ENCODE results near the gene PLEKHG4B. TPM values are rescaled to one million over a fixed set of nuclear protein-coding genes. Genes with fewer than 3 reads are reported as not detected.

PLEKHG4B gene
- total and polyA plus RNA-seq, 2 of the 4 experiments (the other 2 are of a cell fraction): 1.1 TPM

DNA sequence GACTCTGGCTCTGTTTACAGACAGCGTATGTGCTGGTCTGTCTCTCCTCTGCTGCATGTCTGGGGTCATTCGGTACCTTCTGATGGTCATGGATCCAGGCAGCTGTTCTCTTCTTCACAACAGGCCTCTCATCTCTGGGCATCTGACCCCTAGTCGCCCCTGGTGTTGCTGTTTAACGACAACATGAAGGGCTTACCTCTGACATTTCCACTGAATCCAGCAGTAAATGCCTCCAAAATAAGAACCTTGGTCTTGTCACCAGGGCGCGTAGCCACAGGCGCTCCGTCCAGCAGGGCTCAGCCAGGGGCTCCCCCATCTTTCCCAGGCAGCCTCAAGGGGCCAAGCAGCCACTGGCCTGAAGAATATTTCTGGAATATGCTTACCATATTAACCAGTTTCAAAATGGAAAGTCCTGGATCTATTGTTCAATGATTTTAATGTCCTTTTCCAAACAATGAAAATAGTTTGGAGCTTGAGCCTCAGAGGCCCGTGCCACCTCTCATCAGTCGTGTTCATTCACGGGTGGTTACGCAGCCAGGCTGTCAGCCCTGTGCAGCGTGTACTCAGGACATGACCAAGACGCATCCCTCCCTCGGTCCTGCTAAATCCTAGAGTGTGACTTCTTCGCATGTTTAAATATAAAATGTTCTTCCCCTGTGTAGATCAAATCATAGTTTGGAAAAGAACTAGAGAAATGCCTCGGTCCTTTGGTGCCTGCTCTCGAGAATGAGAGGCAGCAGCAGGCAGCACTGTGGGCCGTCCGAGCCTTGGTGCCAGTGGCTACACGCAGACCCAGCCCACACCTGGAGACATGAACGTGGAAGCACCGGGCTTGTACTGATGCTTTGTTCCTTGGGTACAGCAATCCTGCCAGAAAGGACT is 69.2 kb downstream of the PLEKHG4B start:
- 88% methylated on average over 7 of the region's 23 CpGs; no CpG with 5 or more reads in 1 of the 2 experiments for WGBS, 2 experiments (ENCODE audit: extremely low coverage in 2 of 2, insufficient read length in 1 of 2)
- Histone ChIP-seq H3K4me2 (ENCODE audit: low read depth, low read length) (no peak overlapping the region), H2BK5ac (ENCODE audit: low read depth, low read length, poor library complexity, severe bottlenecking) (no peak overlapping the region), H4K91ac (ENCODE audit: insufficient read depth, low read depth, low read length) (no peak overlapping the region; the same call in 1 of the 2 replicates), H2AK5ac (ENCODE audit: low read depth, low read length) (peak overlapping the region; percentile 81; the same call in 1 of the 2 replicates), H3K18ac (ENCODE audit: low read depth, low read length) (no peak overlapping the region), H2AFZ (replicated peaks; ENCODE audit: low read length, poor library complexity) (no peak overlapping the region), H3K4me3 (ENCODE audit: insufficient read depth, low read depth, low read length) (no peak overlapping the region), H4K20me1 (ENCODE audit: insufficient read depth, low read length) (no peaks in the 10 kb centered on the region), H3K27ac (ENCODE audit: insufficient read depth, low read length) (no peak overlapping the region), H2AK9ac (replicated peaks; ENCODE audit: low read depth, low read length, poor library complexity) (no peak overlapping the region), H3K9ac (ENCODE audit: low read depth, low read length) (no peak overlapping the region), H3K9me1 (ENCODE audit: insufficient read depth, low read length) (peaks cover 12% of the 10 kb centered on the region; the same call in 1 of the 2 replicates), H3K23ac (ENCODE audit: low read depth, low read length) (no peak overlapping the region), H4K8ac (ENCODE audit: low read depth in 2 of 2, low read length in 2 of 2) (no peak overlapping the region), H2BK15ac (ENCODE audit: low read depth, low read length) (no peak overlapping the region; the same call in 2 of the 3 replicates), H3K79me1 (ENCODE audit: low read depth in 1 of 2, low read length in 2 of 2) (no peaks in the 10 kb centered on the region), H3K14ac (replicated peaks; ENCODE audit: low read depth, low read length) (0 out of 2 replicates have a peak overlapping the region, but pooled peaks have one; percentile 19), H2BK120ac (ENCODE audit: low read depth, low read length) (peak overlapping the region; percentile 42; the same call in 1 of the 2 replicates), H3K9me3 (ENCODE audit: control insufficient read depth, insufficient read depth, low read length) (no peaks in the 10 kb centered on the region), H4K5ac (ENCODE audit: low read depth, low read length) (no peak overlapping the region), H2BK20ac (ENCODE audit: low read depth, low read length) (no peak overlapping the region), H3K4me1 (ENCODE audit: control insufficient read depth, insufficient read depth, low read length) (peaks cover 12% of the 10 kb centered on the region), H3K36me3 (ENCODE audit: control insufficient read depth, insufficient read depth, low read length) (no peaks in the 10 kb centered on the region), H3K56ac (ENCODE audit: extremely low read depth, insufficient read depth, low read length) (no peak overlapping the region), H3K27me3 (ENCODE audit: control insufficient read depth, insufficient read depth, low read length) (no peaks in the 10 kb centered on the region), H3K4ac (ENCODE audit: low read depth, low read length) (peak overlapping the region; percentile 32; the same call in 1 of the 2 replicates)
- ATAC-seq (ENCODE audit: low read depth) (no peak), DNase-seq (no peak)
- CTCF ChIA-PET: no interaction called here
- no TSS peak for BruUV-seq (replicated peaks)
- dilution Hi-C loops (cut with HindIII; ENCODE audit: low sequenced_read_pairs, unreplicated experiment): no loop called here
- intact Hi-C loops (cut with micrococcal nuclease): no loop called here
- in situ Hi-C loops (cut with MboI; ENCODE audit: low sequenced_read_pairs): no loop called here
- POLR2A ChIA-PET (ENCODE audit: unreplicated experiment): no interaction called here
- no peak for TF ChIP-seq RCOR1 (IDR thresholded peaks at IDR 0.05; ENCODE audit: insufficient replicate concordance, low read length)
- TF ChIP-seq BHLHE40 (IDR thresholded peaks at IDR 0.05; ENCODE audit: low read depth, low read length): no peak
- no peak for TF ChIP-seq MXI1 (IDR thresholded peaks at IDR 0.05; ENCODE audit: borderline replicate concordance, low read depth, low read length)
- TF ChIP-seq, protein P1, sequence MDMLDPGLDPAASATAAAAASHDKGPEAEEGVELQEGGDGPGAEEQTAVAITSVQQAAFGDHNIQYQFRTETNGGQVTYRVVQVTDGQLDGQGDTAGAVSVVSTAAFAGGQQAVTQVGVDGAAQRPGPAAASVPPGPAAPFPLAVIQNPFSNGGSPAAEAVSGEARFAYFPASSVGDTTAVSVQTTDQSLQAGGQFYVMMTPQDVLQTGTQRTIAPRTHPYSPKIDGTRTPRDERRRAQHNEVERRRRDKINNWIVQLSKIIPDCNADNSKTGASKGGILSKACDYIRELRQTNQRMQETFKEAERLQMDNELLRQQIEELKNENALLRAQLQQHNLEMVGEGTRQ (IDR thresholded peaks at IDR 0.05; ENCODE audit: low read depth, low read length): no peak
- no peak for TF ChIP-seq MAFK (IDR thresholded peaks at IDR 0.05; ENCODE audit: low read depth, low read length)
- TF ChIP-seq POLR2A (IDR thresholded peaks at IDR 0.05; ENCODE audit: low read depth, low read length): no peak
- TF ChIP-seq, protein P2, sequence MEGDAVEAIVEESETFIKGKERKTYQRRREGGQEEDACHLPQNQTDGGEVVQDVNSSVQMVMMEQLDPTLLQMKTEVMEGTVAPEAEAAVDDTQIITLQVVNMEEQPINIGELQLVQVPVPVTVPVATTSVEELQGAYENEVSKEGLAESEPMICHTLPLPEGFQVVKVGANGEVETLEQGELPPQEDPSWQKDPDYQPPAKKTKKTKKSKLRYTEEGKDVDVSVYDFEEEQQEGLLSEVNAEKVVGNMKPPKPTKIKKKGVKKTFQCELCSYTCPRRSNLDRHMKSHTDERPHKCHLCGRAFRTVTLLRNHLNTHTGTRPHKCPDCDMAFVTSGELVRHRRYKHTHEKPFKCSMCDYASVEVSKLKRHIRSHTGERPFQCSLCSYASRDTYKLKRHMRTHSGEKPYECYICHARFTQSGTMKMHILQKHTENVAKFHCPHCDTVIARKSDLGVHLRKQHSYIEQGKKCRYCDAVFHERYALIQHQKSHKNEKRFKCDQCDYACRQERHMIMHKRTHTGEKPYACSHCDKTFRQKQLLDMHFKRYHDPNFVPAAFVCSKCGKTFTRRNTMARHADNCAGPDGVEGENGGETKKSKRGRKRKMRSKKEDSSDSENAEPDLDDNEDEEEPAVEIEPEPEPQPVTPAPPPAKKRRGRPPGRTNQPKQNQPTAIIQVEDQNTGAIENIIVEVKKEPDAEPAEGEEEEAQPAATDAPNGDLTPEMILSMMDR (conservative IDR thresholded peaks at IDR 0.05; ENCODE audit: low read depth, low read length): no peak
- no peak for TF ChIP-seq RFX5 (IDR thresholded peaks at IDR 0.05; ENCODE audit: low read depth, low read length)
- TF ChIP-seq MAZ (IDR thresholded peaks at IDR 0.05; ENCODE audit: borderline replicate concordance, low read depth, low read length): no peak
- TF ChIP-seq, protein P3, sequence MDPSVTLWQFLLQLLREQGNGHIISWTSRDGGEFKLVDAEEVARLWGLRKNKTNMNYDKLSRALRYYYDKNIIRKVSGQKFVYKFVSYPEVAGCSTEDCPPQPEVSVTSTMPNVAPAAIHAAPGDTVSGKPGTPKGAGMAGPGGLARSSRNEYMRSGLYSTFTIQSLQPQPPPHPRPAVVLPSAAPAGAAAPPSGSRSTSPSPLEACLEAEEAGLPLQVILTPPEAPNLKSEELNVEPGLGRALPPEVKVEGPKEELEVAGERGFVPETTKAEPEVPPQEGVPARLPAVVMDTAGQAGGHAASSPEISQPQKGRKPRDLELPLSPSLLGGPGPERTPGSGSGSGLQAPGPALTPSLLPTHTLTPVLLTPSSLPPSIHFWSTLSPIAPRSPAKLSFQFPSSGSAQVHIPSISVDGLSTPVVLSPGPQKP (IDR thresholded peaks at IDR 0.05; ENCODE audit: borderline replicate concordance, low read depth, low read length): no peak
- TF ChIP-seq CHD1 (IDR thresholded peaks at IDR 0.05; ENCODE audit: low read depth, low read length): no peak
- no peak for TF ChIP-seq CEBPB (IDR thresholded peaks at IDR 0.05; ENCODE audit: low read depth, low read length)
- TF ChIP-seq RAD21 (IDR thresholded peaks at IDR 0.05; ENCODE audit: low read length): no peak
- no peak for TF ChIP-seq NFE2L2 (IDR thresholded peaks at IDR 0.05; ENCODE audit: low read depth, low read length)

Measured in IMR-90 (cell line).